K562 (cell line): ENCODE data around the gene ABI3BP.

Experiments used
- EHMT2 ChIP-seq: fragments of 450-650 bp; IDR thresholded peaks from 2 replicates; pipeline ENCODE4 v1.6.1; 2018; ENCODE audit warnings: antibody characterized with exemption
- EZH2 ChIP-seq: IDR thresholded peaks from 2 replicates; pipeline ENCODE4 v1.6.1; 2012; ENCODE audit warnings: low read depth, mild to moderate bottlenecking, inconsistent platforms, low read length, borderline replicate concordance
- HNRNPH1 ChIP-seq: fragments of 200-400 bp; formaldehyde crosslinking; optimal IDR thresholded peaks from 2 replicates; pipeline ENCODE3; 2017; ENCODE audit warnings: low read depth, mild to moderate bottlenecking, low read length, moderate library complexity
- RAD21 ChIP-seq, 2 experiments: fragments of 250-450 bp in 1 of 2; fragments of 450-650 bp in 1 of 2; sonication (Bioruptor Pico) in 1 of 2; formaldehyde crosslinking in 1 of 2; IDR thresholded peaks in 1 of 2; conservative IDR thresholded peaks in 1 of 2; 2 replicates each; pipeline versions ENCODE4 v1.4.0 to v1.8.0; 2020 to 2022; ENCODE audit warnings: mild to moderate bottlenecking in 2 of 2, moderate library complexity in 1 of 2
- SETDB1 ChIP-seq: IDR thresholded peaks from one replicate; pipeline ENCODE4 v1.6.1; 2012; ENCODE audit warnings: low read length, control low read depth, inconsistent platforms
- SIN3B ChIP-seq: fragments of 450-650 bp; IDR thresholded peaks from 2 replicates; pipeline ENCODE4 v1.6.1; 2017; ENCODE audit warnings: low read depth, mild to moderate bottlenecking, moderate library complexity
- ZKSCAN8 ChIP-seq: fragments of 200-800 bp; sonication (Bioruptor generic); IDR thresholded peaks from 2 replicates; pipeline ENCODE4 v1.6.1; 2016; ENCODE audit warnings: missing genetic modification characterization, missing compliant biosample characterization
- ZNF184 ChIP-seq: sonication (generic); formaldehyde crosslinking; IDR thresholded peaks from 2 replicates; pipeline ENCODE4 v1.5.0; 2020; ENCODE audit warnings: missing genetic modification reagents
- TF ChIP-seq, protein P1 (sequence below): IDR thresholded peaks from 3 replicates; pipeline ENCODE4 v1.6.1; 2011; ENCODE audit warnings: borderline replicate concordance, mild to moderate bottlenecking, moderate library complexity; ENCODE audit not compliant: insufficient read length; ENCODE audit errors: extremely low read depth

DNA sequence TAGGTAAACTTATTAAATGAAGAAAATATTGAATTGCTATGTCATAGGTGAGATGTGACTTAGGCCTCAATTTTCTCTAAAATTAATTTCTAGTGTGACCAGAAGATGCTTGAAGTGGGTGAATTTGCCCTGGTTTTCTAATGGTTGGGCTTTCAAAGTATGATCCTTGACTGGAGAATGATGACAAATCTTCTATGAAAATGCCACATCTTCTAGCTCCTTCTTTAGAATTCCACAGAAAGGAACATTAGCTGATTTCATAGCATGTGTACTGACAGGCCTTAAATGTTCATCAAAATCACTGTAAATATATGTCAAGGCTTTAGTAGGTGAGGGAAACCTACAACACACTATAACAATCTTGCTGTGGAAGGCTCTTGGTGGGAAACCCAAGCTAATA is 8.9 kb downstream of the ABI3BP start:
- TF ChIP-seq HNRNPH1 (no peak), EZH2 (no peak), SIN3B (no peak), SETDB1 (no peak), ZNF184 (CRISPR knock-in tag) (no peak), ZKSCAN8 (CRISPR knock-in tag) (no peak), RAD21 (CRISPR knock-in tag; conservative IDR thresholded peaks at IDR 0.05 in 1 of 2, IDR thresholded peaks at IDR 0.05 in 1 of 2) (no peak), EHMT2 (no peak)
- TF ChIP-seq, protein P1, sequence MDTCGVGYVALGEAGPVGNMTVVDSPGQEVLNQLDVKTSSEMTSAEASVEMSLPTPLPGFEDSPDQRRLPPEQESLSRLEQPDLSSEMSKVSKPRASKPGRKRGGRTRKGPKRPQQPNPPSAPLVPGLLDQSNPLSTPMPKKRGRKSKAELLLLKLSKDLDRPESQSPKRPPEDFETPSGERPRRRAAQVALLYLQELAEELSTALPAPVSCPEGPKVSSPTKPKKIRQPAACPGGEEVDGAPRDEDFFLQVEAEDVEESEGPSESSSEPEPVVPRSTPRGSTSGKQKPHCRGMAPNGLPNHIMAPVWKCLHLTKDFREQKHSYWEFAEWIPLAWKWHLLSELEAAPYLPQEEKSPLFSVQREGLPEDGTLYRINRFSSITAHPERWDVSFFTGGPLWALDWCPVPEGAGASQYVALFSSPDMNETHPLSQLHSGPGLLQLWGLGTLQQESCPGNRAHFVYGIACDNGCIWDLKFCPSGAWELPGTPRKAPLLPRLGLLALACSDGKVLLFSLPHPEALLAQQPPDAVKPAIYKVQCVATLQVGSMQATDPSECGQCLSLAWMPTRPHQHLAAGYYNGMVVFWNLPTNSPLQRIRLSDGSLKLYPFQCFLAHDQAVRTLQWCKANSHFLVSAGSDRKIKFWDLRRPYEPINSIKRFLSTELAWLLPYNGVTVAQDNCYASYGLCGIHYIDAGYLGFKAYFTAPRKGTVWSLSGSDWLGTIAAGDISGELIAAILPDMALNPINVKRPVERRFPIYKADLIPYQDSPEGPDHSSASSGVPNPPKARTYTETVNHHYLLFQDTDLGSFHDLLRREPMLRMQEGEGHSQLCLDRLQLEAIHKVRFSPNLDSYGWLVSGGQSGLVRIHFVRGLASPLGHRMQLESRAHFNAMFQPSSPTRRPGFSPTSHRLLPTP: no peak
